GM21515 (cell line): ENCODE data around the gene PHPT1.
"Not testable (repeated sequence)": the region's sequence is repeated elsewhere in the genome, so short reads cannot be mapped to it uniquely, and the experiment has no call there.

Experiments used
- ATAC-seq: cut with Tn5 transposase; IDR thresholded peaks from one replicate; pipeline ENCODE4 v1.9.1; 2021; ENCODE audit not compliant: unreplicated experiment

The PHPT1 gene

DNA sequence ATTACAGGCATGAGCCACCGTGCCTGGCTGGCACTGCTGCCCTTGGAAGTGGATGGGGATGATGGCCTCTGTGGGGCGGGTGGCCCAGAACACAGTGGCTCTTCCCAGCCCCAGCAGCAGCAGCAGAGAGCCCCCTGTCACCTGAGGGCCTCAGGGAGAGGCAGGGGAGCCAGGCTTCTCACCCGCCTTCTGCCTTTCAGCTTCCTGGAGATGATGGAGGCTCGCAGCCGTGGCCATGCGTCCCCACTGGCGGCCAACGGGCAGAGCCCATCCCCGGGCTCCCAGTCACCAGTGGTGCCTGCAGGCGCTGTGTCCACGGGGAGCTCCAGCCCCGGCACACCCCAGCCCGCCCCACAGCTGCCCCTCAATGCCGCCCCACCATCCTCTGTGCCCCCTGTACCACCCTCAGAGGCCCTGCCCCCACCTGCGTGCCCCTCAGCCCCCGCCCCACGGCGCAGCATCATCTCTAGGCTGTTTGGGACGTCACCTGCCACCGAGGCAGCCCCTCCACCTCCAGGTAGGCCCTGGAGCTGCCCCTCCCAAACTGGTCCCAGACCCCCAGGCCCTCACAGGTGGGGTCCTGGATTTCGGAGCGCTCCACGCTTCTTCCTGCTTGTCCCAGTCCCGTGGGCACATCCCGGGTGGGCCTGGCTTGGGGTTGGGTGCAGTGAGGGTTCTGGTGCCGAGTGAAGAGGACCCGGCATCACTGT lies 11.9 kb upstream of the PHPT1 start:
- no peak for ATAC-seq

DNA sequence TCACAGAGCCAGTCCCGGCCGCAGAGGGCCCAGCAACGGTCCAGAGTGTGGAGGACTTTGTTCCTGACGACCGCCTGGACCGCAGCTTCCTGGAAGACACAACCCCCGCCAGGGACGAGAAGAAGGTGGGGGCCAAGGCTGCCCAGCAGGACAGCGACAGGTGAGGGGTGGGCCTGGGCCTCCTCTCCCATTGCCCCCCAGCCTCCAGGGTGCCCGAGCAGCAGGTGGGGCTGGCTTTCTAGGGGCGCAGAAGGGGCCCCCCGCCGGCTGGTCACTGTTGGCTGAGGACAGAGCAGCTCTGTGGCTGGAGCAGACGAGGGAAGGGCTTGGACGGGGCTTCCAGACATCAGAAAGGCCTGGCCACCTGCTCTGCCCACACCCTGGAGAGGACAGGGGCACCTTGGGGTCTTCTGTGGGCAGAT lies 11.3 kb upstream of the PHPT1 start:
- not testable (repeated sequence) for ATAC-seq

DNA sequence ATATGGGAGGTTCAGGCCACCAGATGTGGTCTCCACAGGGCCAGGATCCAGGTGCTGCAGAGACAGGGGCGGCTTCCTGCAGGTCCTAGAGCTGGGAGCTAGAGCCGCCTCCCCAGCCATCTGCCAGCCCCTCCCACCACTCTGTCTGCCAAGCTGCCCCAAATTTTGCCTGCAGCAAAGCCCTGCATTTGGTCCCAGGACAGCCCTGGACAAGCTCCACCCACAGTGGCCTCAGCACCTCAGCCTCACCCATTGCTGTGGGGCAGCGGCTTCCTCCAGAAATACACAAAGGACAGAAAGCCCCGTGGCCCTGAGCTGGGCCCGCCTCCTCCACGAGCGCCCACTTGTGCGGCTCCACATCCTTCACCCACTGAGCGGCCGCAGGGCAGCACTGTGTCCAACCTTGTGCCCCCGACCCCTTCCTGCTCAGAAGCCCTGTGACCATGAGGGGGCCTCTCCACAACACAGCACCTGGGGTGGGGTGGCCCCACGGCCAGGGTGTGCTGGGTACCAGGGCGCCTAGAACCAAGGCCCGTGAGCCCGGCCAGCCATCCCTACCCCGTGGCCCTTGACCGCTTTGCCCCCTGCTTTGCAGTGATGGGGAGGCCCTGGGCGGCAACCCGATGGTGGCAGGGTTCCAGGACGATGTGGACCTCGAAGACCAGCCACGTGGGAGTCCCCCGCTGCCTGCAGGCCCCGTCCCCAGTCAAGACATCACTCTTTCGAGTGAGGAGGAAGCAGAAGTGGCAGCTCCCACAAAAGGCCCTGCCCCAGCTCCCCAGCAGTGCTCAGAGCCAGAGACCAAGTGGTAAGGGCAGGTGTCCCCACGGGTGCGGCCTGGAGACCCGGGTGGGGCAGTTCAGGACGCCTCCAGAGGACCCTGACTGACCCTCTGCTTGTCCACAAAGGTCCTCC lies 10.6 kb upstream of the PHPT1 start:
- ATAC-seq, result no peak

DNA sequence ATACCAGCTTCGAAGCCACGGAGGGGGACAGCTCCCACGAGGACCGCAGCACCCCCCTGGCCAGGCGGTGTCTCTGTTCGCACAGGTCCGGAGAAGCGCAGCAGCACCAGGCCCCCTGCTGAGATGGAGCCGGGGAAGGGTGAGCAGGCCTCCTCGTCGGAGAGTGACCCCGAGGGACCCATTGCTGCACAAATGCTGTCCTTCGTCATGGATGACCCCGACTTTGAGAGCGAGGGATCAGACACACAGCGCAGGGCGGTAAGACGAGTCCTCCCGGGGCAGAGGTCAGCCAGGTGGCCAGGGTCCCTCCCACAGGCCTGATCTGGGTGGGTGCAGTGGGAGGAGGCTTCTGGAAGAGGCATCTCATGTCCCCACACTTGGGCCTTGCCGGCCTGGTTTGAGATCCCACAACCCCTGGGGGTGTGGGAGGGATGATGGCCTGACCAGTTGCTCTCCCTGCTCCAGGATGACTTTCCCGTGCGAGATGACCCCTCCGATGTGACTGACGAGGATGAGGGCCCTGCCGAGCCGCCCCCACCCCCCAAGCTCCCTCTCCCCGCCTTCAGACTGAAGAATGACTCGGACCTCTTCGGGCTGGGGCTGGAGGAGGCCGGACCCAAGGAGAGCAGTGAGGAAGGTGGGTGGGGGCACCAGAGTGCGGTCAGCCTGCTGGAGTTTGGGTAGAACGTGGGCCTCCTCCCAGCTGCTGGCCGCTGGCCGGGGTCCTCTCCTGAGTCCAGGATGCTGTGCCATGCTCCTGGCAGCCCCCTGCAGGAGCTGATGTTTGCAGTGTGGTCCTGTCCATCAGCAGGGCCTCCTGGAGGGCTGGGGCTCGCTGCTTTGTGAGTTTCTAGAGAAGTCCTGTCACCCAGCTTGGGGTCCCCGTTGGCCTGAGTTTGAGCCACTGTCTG lies 9.7 kb upstream of the PHPT1 start:
- ATAC-seq, result no peak

DNA sequence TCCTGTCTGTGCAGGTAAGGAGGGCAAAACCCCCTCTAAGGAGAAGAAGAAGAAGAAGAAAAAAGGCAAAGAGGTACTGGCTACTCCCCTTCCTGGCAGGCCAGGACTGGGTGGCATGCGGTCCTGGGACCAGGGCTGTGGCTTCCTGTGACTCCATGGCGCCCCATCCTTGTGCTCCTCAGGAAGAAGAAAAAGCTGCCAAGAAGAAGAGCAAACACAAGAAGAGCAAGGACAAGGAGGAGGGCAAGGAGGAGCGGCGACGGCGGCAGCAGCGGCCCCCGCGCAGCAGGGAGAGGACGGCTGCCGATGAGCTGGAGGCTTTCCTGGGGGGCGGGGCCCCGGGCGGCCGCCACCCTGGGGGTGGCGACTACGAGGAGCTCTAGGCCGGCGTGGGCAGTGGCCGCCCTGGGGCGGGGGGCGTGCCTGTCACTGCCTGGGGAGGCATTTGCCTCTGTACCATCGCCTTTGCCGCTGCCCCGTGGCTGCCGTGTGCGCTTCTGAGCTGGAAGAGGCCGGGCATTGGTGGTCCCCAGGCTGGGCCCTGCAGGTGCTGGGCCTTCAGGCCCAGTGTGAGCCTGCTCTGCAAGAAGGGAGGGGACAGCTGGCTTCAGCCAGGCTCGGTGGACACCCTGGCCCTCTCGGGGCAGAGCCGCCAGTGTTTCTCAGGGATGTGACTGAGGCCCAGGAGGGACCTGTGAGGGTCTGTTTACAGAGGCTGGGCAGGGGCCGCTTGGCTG lies 8.9 kb upstream of the PHPT1 start:
- ATAC-seq, result no peak

DNA sequence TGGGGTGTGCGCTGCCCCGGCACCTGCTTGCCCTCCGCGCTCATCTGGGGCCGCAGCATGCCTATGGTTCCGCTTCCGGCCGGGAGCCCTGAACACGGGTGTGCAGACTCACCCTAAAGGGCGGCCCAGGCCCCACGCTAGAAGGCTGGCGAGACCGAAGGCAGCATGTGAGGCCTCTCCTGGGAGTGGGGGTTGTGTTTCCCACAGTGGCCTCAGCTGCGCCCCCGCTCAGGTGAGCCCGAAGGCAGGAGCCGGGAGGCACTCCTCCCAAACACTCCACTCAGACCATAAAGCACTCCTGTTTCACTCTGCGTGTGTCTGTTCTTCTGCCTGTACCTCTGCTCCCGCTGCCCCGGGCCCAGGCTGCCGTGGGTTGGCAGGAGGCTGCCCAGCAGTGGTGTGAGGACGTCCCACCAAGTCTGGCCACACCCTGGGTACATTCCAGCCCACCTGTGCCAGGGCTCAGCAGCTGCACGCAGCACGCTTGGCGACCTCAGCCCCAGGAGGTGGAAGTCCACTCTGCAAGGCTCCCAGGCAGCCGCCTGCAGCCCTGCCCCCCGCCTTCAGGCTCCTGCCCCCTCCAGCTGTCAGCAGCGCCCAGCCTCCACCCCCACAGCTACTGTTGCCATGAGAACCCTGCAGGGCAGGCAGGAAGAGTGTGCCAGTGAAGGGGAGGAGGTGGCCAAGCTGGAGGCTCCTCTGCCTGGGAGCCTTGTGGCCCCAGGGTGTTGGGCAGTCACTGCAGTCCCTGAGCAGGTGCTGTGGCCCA lies 8.1 kb upstream of the PHPT1 start:
- no peak for ATAC-seq

DNA sequence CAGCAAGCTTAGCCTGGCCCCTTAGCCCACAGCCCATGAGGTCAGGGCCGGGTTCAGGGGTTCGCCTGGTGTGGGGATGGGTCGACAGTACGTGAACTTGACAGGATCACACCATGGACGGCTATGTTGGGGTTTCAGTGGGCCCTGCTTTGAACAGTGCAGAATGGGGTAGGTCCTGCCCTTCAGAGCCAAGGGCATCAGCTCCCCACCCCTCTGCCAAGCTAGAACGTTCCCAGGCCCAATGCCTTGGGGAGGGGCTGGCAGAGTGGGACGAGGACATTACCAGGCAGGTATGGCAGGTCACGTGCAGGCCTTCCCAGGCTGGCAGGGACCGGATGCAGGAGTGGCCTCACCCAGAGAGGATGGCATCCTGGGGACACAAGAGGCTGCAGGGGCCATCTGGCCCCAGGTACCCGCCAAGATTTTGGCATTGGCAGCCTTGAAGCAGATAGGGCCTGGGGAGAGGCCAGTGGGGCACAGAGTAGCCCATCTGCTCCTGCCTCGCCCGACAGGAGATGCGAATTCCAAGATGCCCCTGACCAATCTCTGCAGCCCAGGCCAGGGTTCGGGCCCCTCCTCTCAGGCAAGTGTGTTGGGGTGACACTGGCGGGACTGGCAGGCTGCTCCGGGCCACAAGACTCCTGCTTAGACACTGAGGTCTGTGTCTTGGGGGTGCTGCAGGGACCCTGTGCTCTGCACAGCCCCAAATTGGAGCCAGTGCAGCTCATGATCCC lies 7.4 kb upstream of the PHPT1 start:
- ATAC-seq, result not testable (repeated sequence)

DNA sequence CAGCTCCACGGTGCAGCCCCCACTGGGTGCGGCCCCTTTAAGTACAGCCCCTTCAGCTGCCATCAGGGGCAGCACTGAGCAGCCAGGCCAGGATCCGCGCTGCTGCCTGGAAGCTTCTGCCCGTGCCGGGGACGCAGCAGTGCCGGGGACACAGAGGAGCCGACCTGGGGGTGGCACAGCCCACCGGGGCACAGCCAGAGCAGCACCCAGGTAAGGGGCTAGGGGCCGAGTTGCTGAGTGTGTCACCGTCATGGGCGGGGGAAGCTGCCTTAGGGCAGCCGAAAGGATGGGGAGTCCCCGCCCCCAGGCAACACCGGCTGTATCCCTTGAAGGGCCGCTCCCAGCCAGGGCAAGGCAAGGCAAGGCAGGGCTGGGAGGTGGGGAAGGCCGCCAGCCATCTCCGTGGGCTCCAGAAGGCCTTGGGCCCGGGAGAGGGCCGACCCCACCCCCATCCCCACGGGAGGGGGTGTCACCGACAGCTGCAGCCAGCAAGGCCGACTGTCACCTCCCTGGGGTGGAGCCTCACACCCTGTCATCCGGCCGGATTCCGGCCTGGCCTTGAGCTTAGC lies 6.7 kb upstream of the PHPT1 start, which contains the start of gene AJM1:
AJM1 (plus strand) TSS at position 99 of the 569 bp plus-strand sequence. CDS start 1,937 bp downstream, outside the sequence.
- peak; percentile 59 for ATAC-seq

DNA sequence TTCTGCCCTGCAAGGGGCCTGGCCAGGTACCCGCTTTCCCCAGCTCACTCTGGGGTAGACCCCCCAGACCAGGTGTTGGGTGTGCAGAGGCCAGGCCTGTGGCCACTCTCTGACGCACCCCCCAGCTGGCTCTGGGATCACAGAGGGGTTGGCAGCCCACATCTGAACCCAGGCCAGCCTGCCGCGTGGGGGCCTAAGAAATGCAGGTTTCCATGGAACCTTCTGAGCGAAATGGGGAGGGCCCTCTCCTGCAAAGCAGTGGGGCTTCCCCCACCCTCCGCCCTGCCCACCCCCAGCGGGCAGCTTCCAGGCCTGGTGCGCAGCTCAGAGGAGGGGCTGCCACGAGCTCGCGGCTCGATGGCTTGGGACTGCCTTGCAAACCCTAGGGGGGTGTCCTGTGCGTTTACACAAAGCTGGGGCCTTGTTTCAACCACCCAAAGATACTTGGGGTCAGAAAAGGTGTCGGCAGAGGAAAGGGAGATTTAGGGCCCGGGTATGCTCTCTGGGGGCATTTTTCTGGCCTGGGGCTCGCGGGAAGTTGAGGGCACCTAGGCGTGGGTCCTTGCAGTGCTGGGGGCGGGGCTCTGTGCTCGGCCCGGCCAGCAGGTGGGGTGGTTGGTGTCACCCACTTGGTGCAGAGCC lies 5.9 kb upstream of the PHPT1 start:
- ATAC-seq, result not testable (repeated sequence)

DNA sequence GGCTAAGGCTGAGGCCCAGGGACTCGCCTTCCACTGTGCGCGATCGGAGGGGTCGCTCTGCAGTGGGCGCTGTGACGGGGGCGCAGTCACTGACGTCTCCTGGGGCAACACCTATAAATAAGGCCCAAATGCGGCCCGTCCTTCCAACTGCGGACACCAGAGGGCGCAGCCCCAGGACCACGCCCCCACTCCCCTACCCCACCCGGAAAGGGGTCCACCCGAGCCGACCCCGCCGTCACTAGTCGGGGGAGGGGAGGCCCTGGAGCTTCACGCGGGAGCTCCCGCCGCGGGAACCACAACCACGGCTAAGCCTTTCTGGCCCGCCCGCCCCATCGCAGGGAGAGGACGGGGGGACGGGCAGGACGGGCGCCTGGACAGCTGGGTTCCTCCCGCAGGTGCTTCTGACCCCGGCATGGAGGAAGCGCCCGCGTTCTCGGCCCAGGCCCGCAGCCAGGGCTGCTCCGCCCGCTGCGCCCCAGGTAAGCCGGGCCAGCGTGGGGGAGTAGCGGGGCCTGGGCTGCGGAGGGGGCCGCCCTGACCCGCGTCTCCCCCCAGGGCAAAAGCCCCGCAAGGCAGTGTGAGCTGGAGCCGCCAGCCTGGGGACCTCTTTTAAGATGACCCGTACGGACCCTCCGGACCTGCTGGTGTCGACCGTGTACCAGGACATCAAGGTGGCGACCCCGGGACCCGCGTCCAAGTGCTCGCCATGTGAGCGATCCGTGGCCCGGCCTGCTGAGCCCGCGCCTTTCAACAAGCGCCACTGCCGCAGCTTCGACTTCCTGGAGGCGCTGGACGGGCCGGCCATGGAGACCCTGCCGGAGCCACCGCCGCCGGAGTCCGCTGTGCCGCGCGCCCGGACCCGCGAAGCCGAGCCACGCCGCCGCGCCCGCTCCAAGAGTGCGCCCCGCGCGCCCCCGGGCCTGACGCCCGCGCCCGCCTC lies 5.1 kb upstream of the PHPT1 start:
- ATAC-seq, result not testable (repeated sequence)

DNA sequence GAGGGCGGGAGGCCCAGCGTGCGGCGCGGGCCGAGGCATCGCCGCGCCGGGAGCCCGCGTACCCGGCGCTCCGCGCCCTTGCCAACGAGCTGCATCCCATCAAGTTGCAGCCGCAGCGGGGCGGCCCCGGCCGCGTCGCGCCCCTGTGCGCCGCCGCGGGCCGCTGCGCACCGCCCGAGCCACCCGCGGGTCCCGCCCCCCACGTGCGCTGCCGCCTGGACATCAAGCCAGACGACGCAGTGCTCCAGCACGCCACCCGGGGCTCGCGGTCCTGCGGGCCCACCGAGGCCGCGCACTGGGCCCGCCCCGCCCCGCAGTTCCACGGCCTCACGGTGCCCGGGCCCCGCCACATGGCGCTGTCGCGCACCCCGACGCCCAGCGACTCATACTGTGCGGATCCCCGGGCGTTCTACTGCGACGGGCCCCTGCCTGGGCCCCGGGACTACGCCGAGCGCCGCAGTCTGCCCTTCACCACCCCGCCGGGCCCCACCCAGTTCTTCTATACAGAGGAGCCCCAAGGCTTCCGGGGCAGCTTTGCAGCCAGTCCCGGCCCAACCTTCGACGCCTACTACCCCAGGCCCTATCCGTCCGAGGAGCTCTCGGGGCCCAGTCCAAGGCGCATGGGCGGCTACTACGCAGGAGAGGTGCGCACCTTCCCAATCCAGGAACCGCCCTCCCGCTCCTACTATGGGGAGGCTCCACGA lies 4.3 kb upstream of the PHPT1 start:
- no peak for ATAC-seq

DNA sequence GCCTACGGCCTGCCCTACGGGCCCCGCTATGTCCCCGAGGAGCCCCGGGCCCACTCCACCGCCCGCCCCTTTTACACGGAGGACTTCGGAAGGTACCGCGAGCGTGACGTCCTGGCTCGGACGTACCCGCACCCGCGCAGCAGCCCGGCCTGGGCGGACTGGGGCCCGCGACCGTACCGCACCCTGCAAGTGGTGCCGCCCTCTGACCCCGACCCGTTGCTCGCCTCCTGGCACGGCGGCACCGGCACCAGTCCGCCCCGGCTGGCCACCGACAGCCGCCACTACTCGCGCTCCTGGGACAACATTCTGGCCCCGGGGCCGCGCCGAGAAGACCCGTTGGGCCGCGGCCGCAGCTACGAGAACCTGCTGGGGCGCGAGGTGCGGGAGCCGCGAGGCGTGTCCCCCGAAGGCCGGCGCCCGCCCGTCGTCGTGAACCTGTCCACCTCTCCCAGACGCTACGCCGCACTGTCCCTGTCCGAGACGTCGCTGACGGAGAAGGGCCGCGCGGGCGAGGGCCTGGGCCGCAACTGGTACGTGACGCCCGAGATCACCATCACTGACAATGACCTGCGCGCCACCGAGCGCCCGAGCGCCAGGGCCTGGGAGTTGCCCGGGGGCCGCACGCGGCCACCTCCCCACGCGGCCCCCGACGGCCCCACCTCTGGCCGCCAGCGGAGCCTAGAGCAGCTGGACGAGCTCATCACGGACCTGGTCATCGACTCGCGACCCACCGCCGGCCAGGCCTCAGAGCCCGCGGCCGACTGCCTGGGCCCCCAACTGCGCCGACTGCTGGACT lies 3.5 kb upstream of the PHPT1 start:
- ATAC-seq, result no peak

DNA sequence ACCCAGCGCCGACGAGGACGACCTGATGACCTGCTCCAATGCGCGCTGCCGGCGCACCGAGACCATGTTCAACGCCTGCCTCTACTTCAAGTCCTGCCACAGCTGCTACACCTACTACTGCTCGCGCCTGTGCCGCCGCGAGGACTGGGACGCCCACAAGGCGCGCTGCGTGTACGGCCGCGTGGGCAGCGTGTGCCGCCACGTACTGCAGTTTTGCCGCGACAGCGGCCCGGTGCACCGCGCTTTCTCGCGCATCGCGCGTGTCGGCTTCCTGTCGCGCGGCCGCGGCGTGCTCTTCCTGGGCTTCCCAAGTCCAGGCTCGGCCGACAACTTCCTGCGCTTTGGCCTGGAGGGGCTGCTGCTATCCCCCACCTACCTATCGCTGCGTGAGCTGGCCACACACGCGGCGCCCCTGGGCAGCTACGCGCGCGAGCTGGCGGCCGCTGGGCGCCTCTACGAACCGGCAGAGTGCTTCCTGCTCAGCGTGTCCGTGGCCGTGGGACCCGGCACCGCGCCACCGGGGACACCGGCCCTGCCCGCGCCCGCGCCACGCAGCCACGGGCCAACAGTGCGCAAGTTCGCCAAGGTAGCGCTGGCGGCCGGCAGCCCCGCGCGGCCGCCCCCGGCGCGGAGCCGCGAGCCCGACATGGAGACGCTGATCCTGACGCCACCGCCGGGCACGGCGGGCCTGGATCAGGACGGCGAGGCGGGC lies 2.7 kb upstream of the PHPT1 start:
- no peak for ATAC-seq

DNA sequence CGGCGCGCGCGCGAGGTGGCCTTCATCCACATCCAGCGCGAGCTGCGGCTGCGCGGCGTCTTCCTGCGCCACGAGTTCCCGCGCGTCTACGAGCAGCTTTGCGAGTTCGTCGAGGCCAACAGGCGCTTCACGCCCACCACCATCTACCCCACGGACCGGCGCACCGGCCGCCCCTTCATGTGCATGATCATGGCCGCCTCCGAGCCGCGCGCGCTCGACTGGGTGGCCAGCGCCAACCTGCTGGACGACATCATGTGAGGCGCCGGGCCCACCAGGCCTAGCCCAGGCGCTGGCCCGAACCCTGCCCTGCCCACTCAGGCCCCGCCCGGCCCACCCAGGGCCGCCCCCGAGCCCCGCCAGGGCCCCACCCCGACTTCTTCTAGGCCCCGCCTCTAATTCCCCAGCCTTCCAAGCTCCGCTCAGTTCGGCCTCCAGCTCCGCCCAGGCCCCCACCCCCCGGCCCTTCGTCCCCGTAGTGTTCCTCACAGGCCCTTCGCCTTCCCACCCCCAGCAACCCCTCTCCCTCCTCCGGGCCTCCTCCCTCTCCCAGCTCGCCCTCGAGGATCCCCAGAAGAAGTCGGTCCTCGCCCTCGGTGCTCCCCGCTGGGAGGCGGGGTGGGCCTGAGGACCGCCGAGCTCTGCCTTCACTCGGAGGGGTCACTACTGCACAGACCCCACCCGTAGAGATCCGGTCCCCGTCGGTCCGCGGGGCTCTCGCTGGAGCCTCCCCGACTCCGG lies 2.0 kb upstream of the PHPT1 start:
- ATAC-seq, result no peak
